Measurements from ENCODE around the gene KRT8.

KRT8 gene

GRCh38 chr12:52848661-52849255 lies 56.1 kb downstream of the KRT8 start, which contains the start of gene KRT78:
Gene KRT78 (minus strand): TSS chr12:52848994. CDS start chr12:52848930, 64 bp downstream.
- DNase-seq (ENCODE audit: low read depth in 1 of 2, low spot score in 1 of 2): no peak

- DNase-seq (ENCODE audit: low read depth in 1 of 2, low spot score in 1 of 2): no peak
Observed at GRCh38 chr12:52847335-52848102, 57.4 kb downstream of the KRT8 start.
